H1 (cell line): ENCODE results near the gene NOTCH2. TPM values are rescaled to one million over a fixed set of nuclear protein-coding genes. Genes with fewer than 3 reads are reported as not detected.

Source experiments
- CTCF ChIA-PET: fragments of 300-600 bp; sonication (Branson Sonifier 250); formaldehyde crosslinking; loops from one replicate; lab custom pipeline; 2021; ENCODE audit not compliant: partially characterized antibody; lab: Charles Lee
- POLR2A ChIA-PET: fragments of 300-600 bp; sonication (Branson Sonifier 250); formaldehyde crosslinking; loops from one replicate; lab custom pipeline; 2021; ENCODE audit warnings: inconsistent platforms; ENCODE audit not compliant: partially characterized antibody; lab: Charles Lee
- DNase-seq, 2 experiments: peaks; one replicate each; pipeline versions ENCODE4 v3.0.0 to v3.0.0-alpha.2; 2010 to 2022; ENCODE audit warnings: low spot score in 2 of 2, low read depth in 1 of 2, mixed read lengths in 1 of 2
- FAIRE-seq: peaks from 2 replicates; lab custom pipeline; 2011; peaks lifted over from hg19 to GRCh38; lab: Jason Lieb, UNC
- H2AFZ ChIP-seq: 2 replicates; pipeline ENCODE4 v1.8.1; 2012; ENCODE audit warnings: low read length, inconsistent platforms
- H2AK5ac ChIP-seq: 2 replicates; pipeline ENCODE4 v1.6.1; 2013; ENCODE audit warnings: low read depth, low read length
- H2BK120ac ChIP-seq: replicated peaks from 2 replicates; pipeline ENCODE3; 2013; ENCODE audit warnings: low read depth, low read length, inconsistent platforms
- H2BK12ac ChIP-seq: 2 replicates; pipeline ENCODE4 v1.6.1; 2013; ENCODE audit warnings: low read depth, low read length
- H2BK15ac ChIP-seq: 2 replicates; pipeline ENCODE4 v1.6.1; 2013; ENCODE audit warnings: low read length
- H2BK20ac ChIP-seq: 2 replicates; pipeline ENCODE4 v1.6.1; 2013; ENCODE audit warnings: low read length
- H2BK5ac ChIP-seq: 2 replicates; pipeline ENCODE4 v1.6.1; 2013; ENCODE audit warnings: low read depth, low read length
- H3K14ac ChIP-seq: 2 replicates; pipeline ENCODE4 v1.6.1; 2013; ENCODE audit warnings: inconsistent platforms; ENCODE audit not compliant: insufficient read length
- H3K18ac ChIP-seq: 2 replicates; pipeline ENCODE4 v1.6.1; 2013; ENCODE audit warnings: low read length; ENCODE audit errors: extremely low read depth
- H3K23ac ChIP-seq: 2 replicates; pipeline ENCODE4 v1.6.1; 2013; ENCODE audit warnings: inconsistent platforms; ENCODE audit not compliant: insufficient read length
- H3K23me2 ChIP-seq: 2 replicates; pipeline ENCODE4 v1.6.1; 2013; ENCODE audit warnings: low read depth, low read length
- H3K27ac ChIP-seq: 2 replicates; pipeline ENCODE4 v1.6.1; 2011; ENCODE audit warnings: low read depth, low read length, inconsistent platforms
- H3K27me3 ChIP-seq, 4 experiments: replicated peaks in 1 of 4; 1 replicate in 1 of 4; 2 replicates in 3 of 4; pipeline versions ENCODE4 v1.6.1 to v1.8.1; 2011 to 2013; ENCODE audit warnings: low read length in 3 of 4, mild to moderate bottlenecking in 3 of 4, inconsistent platforms in 2 of 4, mixed read lengths in 2 of 4, moderate library complexity in 1 of 4; ENCODE audit not compliant: control insufficient read depth in 3 of 4, insufficient read depth in 3 of 4; ENCODE audit errors: extremely low read depth in 1 of 4
- H3K36me3 ChIP-seq, 4 experiments: 2 replicates each; pipeline versions ENCODE4 v1.6.1 to v1.8.1; 2011 to 2013; ENCODE audit warnings: mild to moderate bottlenecking in 4 of 4, low read length in 3 of 4, moderate library complexity in 2 of 4, control low read depth in 1 of 4, inconsistent platforms in 1 of 4; ENCODE audit not compliant: insufficient read depth in 4 of 4, control insufficient read depth in 2 of 4
- H3K4ac ChIP-seq: replicated peaks from 2 replicates; pipeline ENCODE3; 2013; ENCODE audit warnings: low read length, low read depth, mixed read lengths, inconsistent platforms; ENCODE audit not compliant: insufficient read length
- H3K4me1 ChIP-seq, 4 experiments: replicated peaks in 1 of 4; 1 replicate in 1 of 4; 2 replicates in 3 of 4; pipeline versions ENCODE4 v1.6.1 to v1.8.1; 2011 to 2013; ENCODE audit warnings: low read length in 3 of 4, inconsistent platforms in 2 of 4, mixed read lengths in 1 of 4; ENCODE audit not compliant: insufficient read depth in 4 of 4, control insufficient read depth in 3 of 4
- H3K4me2 ChIP-seq, 2 experiments: 2 replicates each; pipeline versions ENCODE4 v1.6.1 to v1.8.1; 2011 to 2013; ENCODE audit warnings: low read depth in 2 of 2, low read length in 2 of 2, control low read depth in 1 of 2, inconsistent platforms in 1 of 2, mild to moderate bottlenecking in 1 of 2; ENCODE audit not compliant: insufficient read depth in 1 of 2
- H3K4me3 ChIP-seq, 4 experiments: fragments of 200-600, 300-600 bp in 1 of 4; sonication (generic), shearing (Covaris generic), sonication (Bioruptor Twin) in 1 of 4; 2 replicates each; pipeline versions ENCODE4 v1.5.1 to v1.8.1; 2011 to 2016; ENCODE audit warnings: low read length in 4 of 4, low read depth in 3 of 4, control low read depth in 2 of 4, inconsistent platforms in 2 of 4, mild to moderate bottlenecking in 2 of 4, mixed read lengths in 1 of 4, moderate library complexity in 1 of 4; ENCODE audit not compliant: insufficient read depth in 2 of 4; ENCODE audit errors: extremely low read depth in 1 of 4
- H3K56ac ChIP-seq: replicated peaks from 2 replicates; pipeline ENCODE3; 2013; ENCODE audit warnings: low read depth, mild to moderate bottlenecking, mixed read lengths, low read length, inconsistent platforms; ENCODE audit not compliant: insufficient read length
- H3K79me1 ChIP-seq: 2 replicates; pipeline ENCODE4 v1.6.1; 2013; ENCODE audit warnings: low read depth, low read length, control low read depth
- H3K79me2 ChIP-seq, 2 experiments: 2 replicates each; pipeline versions ENCODE4 v1.6.1 to v1.8.1; 2012 to 2013; ENCODE audit warnings: low read length in 2 of 2, mild to moderate bottlenecking in 2 of 2, inconsistent platforms in 1 of 2; ENCODE audit not compliant: insufficient read depth in 2 of 2, control insufficient read depth in 1 of 2
- H3K9ac ChIP-seq, 4 experiments: replicated peaks in 1 of 4; 1 replicate in 1 of 4; 2 replicates in 3 of 4; pipeline versions ENCODE4 v1.6.1 to v1.8.1; 2011 to 2013; ENCODE audit warnings: low read depth in 3 of 4, low read length in 3 of 4, control low read depth in 2 of 4, mild to moderate bottlenecking in 2 of 4, moderate library complexity in 2 of 4, inconsistent platforms in 1 of 4; ENCODE audit errors: extremely low read depth in 1 of 4
- H3K9me3 ChIP-seq, 2 experiments: 2 replicates each; pipeline versions ENCODE4 v1.6.1 to v1.8.1; 2012 to 2013; ENCODE audit warnings: mild to moderate bottlenecking in 2 of 2, moderate library complexity in 2 of 2, control low read depth in 1 of 2, inconsistent platforms in 1 of 2, low read depth in 1 of 2, low read length in 1 of 2, mixed read lengths in 1 of 2; ENCODE audit not compliant: insufficient read depth in 2 of 2
- H4K20me1 ChIP-seq, 2 experiments: replicated peaks in 1 of 2; 2 replicates each; pipeline versions ENCODE3 to v1.8.1; 2011 to 2013; ENCODE audit warnings: inconsistent platforms in 2 of 2, low read length in 2 of 2, mild to moderate bottlenecking in 1 of 2; ENCODE audit not compliant: insufficient read depth in 2 of 2, control insufficient read depth in 1 of 2
- H4K5ac ChIP-seq: 2 replicates; pipeline ENCODE4 v1.6.1; 2013; ENCODE audit warnings: low read length, low read depth, mixed read lengths, inconsistent platforms; ENCODE audit not compliant: insufficient read length
- H4K8ac ChIP-seq: 2 replicates; pipeline ENCODE4 v1.8.0; 2013; ENCODE audit warnings: mild to moderate bottlenecking, moderate library complexity, low read length, inconsistent platforms; ENCODE audit not compliant: insufficient read depth; ENCODE audit errors: extremely low read depth
- H4K91ac ChIP-seq: replicated peaks from 2 replicates; pipeline ENCODE3; 2013; ENCODE audit warnings: low read length, mixed read lengths, inconsistent platforms; ENCODE audit not compliant: insufficient read length
- CTBP2 ChIP-seq: IDR thresholded peaks from 2 replicates; pipeline ENCODE4 v1.7.0; 2011; ENCODE audit warnings: borderline replicate concordance, mild to moderate bottlenecking, moderate library complexity, mixed read lengths, low read length; ENCODE audit not compliant: insufficient read depth, insufficient read length
- GTF2F1 ChIP-seq: IDR thresholded peaks from 2 replicates; pipeline ENCODE4 v1.6.1; 2012; ENCODE audit warnings: low read depth, low read length, improper control_type of control experiment, borderline replicate concordance
- POLR2AphosphoS5 ChIP-seq: IDR thresholded peaks from 2 replicates; pipeline ENCODE4 v1.6.1; 2011; ENCODE audit warnings: low read depth, low read length
- SIN3A ChIP-seq, 2 experiments: IDR thresholded peaks in 1 of 2; conservative IDR thresholded peaks in 1 of 2; 2 replicates each; pipeline ENCODE4 v1.6.1; 2011 to 2012; ENCODE audit warnings: low read length in 2 of 2, improper control_type of control experiment in 1 of 2, low read depth in 1 of 2, mild to moderate bottlenecking in 1 of 2
- WGBS, 2 experiments: shearing (Covaris generic) in 1 of 2; methylation state at CpG; one replicate each; pipeline versions ENCODE4 v1.1.6 to v1.1.7; 2013 to 2015; ENCODE audit warnings: low lambda C conversion rate in 2 of 2, mixed read lengths in 2 of 2, inconsistent platforms in 1 of 2, low coverage in 1 of 2, missing lambda C conversion rate in 1 of 2; ENCODE audit not compliant: insufficient replicate concordance in 2 of 2, insufficient coverage in 1 of 2, insufficient read length in 1 of 2; ENCODE audit errors: extremely low coverage in 1 of 2, missing lambda C conversion rate in 1 of 2; 5-methylcytosine and 5-hydroxymethylcytosine counted together
- polyA plus RNA-seq, 7 experiments: library from polyadenylated mRNA; depleted of rRNA in 3 of 7; stranded (reverse) in 5 of 7; unstranded in 2 of 7; fragments of >200 nt in 5 of 7; fragments of 200-250 nt in 2 of 7; gene quantifications; 1 replicate in 5 of 7; 2 replicates in 1 of 7; 4 replicates in 1 of 7; pipeline versions ENCODE4 v1.2.1 to v1.2.3, GENCODE V29; 2011 to 2013; ENCODE audit warnings: missing spikeins in 2 of 7, mixed read lengths in 2 of 7
- total RNA-seq: library from RNA; stranded (reverse); fragmentation: NEBNext Ultra II Directional; extraction: Animal tissue kit (Norgen Biotek cat#: 25700); gene quantifications from 2 replicates; pipeline ENCODE4 v1.2.1, GENCODE V29; 2021

Gene NOTCH2
- total and polyA plus RNA-seq, 2 of the 8 experiments (the other 6 are each of a cell fraction or from before 2014, with no cell fraction given) = 17.7 to 63.0 TPM

DNA sequence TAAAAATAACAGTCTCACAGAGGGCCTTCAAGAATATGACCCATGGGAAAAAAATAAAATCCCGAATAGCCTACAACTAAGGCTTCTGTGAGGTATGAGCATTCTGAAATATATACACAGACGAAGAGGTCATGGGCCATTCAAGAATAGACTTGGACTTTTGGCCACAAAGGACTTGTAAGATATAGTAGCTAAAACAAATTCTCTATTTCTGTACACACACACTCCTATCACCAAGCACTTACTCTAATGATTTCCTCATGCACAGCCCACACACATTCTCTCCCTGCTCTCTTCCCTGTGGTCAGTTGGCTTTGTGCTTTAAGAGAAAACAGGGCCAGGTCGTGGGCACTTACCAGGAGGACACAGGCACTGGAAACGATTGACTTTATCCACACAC lies 103.4 kb downstream of the NOTCH2 start:
- Histone ChIP-seq H3K4me2 (no peak overlapping the region), H3K23ac (no peak overlapping the region), H3K23me2 (no peaks in the 10 kb centered on the region), H2AFZ (no peak overlapping the region), H4K8ac (no peak overlapping the region), H3K56ac (no peak overlapping the region), H2AK5ac (no peak overlapping the region), H2BK20ac (no peak overlapping the region), H3K27ac (no peak overlapping the region), H3K79me2 (no peaks in the 10 kb centered on the region), H3K36me3 (peaks cover 3 to 13% (median 6%) of the 10 kb centered on the region in 4 experiments; a peak in 4 of 8 replicates), H3K27me3 (no peaks in the 10 kb centered on the region), H3K9me3 (no peaks in the 10 kb centered on the region), H3K14ac (no peak overlapping the region), H2BK15ac (no peak overlapping the region), H3K79me1 (no peaks in the 10 kb centered on the region; the same call in 1 of the 2 replicates), H2BK120ac (no peak overlapping the region), H3K4me3 (no peak overlapping the region), H3K4ac (no peak overlapping the region), H4K5ac (no peak overlapping the region), H2BK5ac (no peak overlapping the region), H2BK12ac (no peak overlapping the region), H4K91ac (no peak overlapping the region), H4K20me1 (peaks cover 3 to 4% of the 10 kb centered on the region in 2 experiments), H3K4me1 (no peaks in the 10 kb centered on the region), H3K9ac (no peak overlapping the region), H3K18ac (no peak overlapping the region)
- POLR2A ChIA-PET = no interaction called here
- FAIRE-seq (no peak), DNase-seq (no peak)
- CTCF ChIA-PET = interaction anchor here (3.3 kb wide), 1 partner anchor 80 kb away, joined by 18 read pairs; no protein-coding TSS in a partner anchor
- 90% methylated on average over 4 of the region's 4 CpGs; no CpG with 5 or more reads in 1 of the 2 experiments for WGBS, 2 experiments
- no peak for TF ChIP-seq GTF2F1
- TF ChIP-seq SIN3A (conservative IDR thresholded peaks at IDR 0.05 in 1 of 2, IDR thresholded peaks at IDR 0.05 in 1 of 2; ENCODE audit: low read depth in 1 of 2, low read length in 2 of 2) = no peak
- no peak for TF ChIP-seq POLR2AphosphoS5
- TF ChIP-seq CTBP2 = no peak
